HL-60 (cell line): ENCODE data around the gene CMIP.
A peak's percentile ranks its signal among the peaks of the same experiment; 100 is the strongest.

Source experiments
- DNase-seq, 2 experiments: peaks; one replicate each; pipeline ENCODE4 v3.0.0-alpha.2; 2010 to 2020; ENCODE audit warnings: low read depth in 1 of 2, low spot score in 1 of 2
- H3K27ac ChIP-seq: fragments of 250-450 bp; sonication (Bioruptor Pico); replicated peaks from 2 replicates; pipeline ENCODE4 v1.5.1; 2020; ENCODE audit warnings: mild to moderate bottlenecking, moderate library complexity
- H3K27me3 ChIP-seq: fragments of 250-450 bp; sonication (Bioruptor Pico); 2 replicates; pipeline ENCODE4 v1.5.1; 2021; ENCODE audit warnings: mild to moderate bottlenecking, moderate library complexity; ENCODE audit not compliant: insufficient read depth, poor library complexity, severe bottlenecking
- H3K4me3 ChIP-seq: replicated peaks from 2 replicates; pipeline ENCODE4 v1.5.1; 2011; ENCODE audit warnings: mild to moderate bottlenecking, control low read depth, low read length; ENCODE audit not compliant: insufficient read depth
- GABPA ChIP-seq: IDR thresholded peaks from 2 replicates; pipeline ENCODE4 v1.6.1; 2012; ENCODE audit warnings: low read depth
- POLR2AphosphoS5 ChIP-seq: IDR thresholded peaks from 2 replicates; pipeline ENCODE4 v1.6.1; 2012; ENCODE audit warnings: low read depth
- SPI1 ChIP-seq: IDR thresholded peaks from 2 replicates; pipeline ENCODE4 v1.6.1; 2012; ENCODE audit warnings: low read depth, mild to moderate bottlenecking, borderline replicate concordance
- TF ChIP-seq, protein P1 (sequence below): IDR thresholded peaks from 2 replicates; pipeline ENCODE4 v1.6.1; 2012; ENCODE audit warnings: low read depth; ENCODE audit not compliant: insufficient replicate concordance
- TF ChIP-seq, protein P2 (sequence below): IDR thresholded peaks from one replicate; pipeline ENCODE4 v1.5.1; 2011; ENCODE audit warnings: low read length, control low read depth, inconsistent platforms; ENCODE audit not compliant: insufficient read depth

Gene CMIP

DNA sequence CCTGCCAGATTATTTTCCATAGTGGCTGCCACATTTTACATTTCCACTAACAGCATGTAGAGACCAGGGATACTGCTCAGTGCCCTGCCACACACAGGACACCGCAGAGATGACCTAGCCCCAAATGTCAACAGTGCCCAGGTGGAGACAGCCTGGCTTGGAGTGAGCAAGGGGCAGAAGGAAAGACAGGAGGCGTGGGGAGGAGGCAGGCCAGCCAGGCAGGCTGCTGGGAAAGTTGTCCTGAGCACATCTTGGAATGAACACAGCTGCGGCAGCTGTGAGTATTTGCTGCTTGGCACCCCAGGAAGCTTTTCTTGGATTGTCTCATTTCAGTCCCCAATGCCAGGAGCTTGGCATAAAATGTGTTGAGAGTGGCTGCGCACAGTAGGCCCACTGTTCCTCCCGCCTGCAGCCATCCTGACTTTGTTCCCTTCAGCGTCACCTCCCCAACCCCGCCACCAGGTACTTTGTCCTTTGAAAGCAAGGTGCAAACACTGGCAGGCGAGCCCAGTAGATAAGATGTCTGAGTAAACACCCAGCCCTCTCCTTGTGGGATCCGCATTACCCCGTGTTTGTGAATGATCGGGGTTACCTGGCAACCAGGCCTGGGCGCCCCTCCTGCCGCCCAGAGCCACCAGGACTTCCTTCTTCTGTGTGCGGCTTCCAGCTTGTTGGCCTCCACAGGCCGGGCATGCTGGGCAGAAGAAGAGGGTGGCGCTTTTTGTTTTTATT lies 114.0 kb downstream of the CMIP start:
- DNase-seq: peak in 1 of 2 experiments; percentile 62
- no peaks in the 10 kb centered on the region for H3K27me3 ChIP-seq
- TF ChIP-seq SPI1 (peak; percentile 53), GABPA (no peak)
- H3K4me3 ChIP-seq: no peak overlapping the region
- no peak overlapping the region for H3K27ac ChIP-seq

DNA sequence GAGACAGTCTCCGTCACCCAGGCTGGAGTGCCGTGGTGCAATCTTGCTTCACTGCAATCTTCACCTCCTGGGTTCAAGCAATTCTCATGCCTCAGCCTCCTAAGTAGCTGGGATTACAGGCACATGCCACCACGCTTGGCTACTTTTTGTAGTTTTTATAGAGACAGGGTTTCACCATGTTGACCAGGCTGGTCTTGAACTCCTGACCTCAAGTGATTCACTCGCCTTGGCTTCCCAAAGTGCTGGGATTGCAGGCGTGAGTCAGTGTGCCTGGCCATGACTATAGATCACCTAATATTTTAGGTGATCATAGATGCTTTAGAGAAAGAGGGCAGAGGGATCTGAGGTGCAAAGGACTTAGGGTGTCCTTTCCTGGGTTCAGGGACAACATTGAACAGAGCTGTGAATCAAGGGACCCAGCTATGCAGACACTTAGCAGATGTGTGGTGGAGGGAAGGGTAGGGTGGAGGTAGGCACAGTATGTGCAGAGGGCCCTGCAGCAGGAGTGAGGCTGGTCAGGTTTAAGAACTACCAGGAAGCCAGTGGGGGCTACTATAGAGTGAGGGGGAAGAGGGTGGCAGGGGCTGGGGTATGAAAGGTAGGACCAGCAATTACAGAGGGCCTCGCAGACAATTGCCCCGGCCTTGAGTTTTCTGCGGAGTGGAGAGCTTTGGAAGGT lies 116.5 kb downstream of the CMIP start:
- H3K27ac ChIP-seq: no peak overlapping the region
- DNase-seq: no peak
- TF ChIP-seq, protein P1, sequence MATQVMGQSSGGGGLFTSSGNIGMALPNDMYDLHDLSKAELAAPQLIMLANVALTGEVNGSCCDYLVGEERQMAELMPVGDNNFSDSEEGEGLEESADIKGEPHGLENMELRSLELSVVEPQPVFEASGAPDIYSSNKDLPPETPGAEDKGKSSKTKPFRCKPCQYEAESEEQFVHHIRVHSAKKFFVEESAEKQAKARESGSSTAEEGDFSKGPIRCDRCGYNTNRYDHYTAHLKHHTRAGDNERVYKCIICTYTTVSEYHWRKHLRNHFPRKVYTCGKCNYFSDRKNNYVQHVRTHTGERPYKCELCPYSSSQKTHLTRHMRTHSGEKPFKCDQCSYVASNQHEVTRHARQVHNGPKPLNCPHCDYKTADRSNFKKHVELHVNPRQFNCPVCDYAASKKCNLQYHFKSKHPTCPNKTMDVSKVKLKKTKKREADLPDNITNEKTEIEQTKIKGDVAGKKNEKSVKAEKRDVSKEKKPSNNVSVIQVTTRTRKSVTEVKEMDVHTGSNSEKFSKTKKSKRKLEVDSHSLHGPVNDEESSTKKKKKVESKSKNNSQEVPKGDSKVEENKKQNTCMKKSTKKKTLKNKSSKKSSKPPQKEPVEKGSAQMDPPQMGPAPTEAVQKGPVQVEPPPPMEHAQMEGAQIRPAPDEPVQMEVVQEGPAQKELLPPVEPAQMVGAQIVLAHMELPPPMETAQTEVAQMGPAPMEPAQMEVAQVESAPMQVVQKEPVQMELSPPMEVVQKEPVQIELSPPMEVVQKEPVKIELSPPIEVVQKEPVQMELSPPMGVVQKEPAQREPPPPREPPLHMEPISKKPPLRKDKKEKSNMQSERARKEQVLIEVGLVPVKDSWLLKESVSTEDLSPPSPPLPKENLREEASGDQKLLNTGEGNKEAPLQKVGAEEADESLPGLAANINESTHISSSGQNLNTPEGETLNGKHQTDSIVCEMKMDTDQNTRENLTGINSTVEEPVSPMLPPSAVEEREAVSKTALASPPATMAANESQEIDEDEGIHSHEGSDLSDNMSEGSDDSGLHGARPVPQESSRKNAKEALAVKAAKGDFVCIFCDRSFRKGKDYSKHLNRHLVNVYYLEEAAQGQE: no peak
- TF ChIP-seq GABPA (no peak), SPI1 (no peak), POLR2AphosphoS5 (no peak)
- TF ChIP-seq, protein P2, sequence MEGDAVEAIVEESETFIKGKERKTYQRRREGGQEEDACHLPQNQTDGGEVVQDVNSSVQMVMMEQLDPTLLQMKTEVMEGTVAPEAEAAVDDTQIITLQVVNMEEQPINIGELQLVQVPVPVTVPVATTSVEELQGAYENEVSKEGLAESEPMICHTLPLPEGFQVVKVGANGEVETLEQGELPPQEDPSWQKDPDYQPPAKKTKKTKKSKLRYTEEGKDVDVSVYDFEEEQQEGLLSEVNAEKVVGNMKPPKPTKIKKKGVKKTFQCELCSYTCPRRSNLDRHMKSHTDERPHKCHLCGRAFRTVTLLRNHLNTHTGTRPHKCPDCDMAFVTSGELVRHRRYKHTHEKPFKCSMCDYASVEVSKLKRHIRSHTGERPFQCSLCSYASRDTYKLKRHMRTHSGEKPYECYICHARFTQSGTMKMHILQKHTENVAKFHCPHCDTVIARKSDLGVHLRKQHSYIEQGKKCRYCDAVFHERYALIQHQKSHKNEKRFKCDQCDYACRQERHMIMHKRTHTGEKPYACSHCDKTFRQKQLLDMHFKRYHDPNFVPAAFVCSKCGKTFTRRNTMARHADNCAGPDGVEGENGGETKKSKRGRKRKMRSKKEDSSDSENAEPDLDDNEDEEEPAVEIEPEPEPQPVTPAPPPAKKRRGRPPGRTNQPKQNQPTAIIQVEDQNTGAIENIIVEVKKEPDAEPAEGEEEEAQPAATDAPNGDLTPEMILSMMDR: no peak

DNA sequence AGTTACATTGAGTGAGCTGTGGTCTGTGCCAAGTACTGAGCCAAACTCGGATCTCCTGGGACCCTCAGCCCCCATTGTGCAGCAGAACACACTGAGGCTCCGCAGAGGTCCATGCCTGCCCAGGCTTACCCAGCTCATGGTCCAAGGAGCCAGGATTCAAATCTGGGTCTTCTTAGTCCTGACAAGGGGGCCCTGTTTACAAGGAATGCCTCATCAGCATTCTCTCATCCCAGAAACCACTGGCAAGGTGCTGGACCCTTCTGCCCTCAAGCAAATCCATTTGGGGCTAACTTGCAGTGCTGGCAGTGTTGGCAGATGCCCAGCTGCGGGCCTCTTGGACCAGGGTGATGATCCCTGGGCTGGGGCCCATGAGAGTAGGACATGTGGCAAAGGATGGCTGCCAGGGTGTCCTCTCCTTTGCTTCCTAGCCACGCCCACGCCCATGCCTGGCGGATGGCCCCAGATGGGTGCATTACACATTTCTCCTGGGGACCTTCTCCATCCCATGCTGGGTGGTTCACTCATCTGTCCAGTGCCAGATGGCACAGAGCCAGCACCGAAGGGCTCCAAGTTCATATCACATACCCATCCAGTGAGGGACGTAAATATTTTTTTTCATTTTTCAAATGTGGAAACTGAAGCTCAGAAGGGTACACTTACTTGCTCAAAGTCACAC lies 117.7 kb downstream of the CMIP start:
- DNase-seq: no peak
- Histone ChIP-seq H3K4me3 (no peak overlapping the region), H3K27me3 (no peaks in the 10 kb centered on the region), H3K27ac (no peak overlapping the region)
- TF ChIP-seq GABPA: no peak
- TF ChIP-seq, protein P1: no peak
- no peak for TF ChIP-seq SPI1
- TF ChIP-seq, protein P2: no peak
- TF ChIP-seq POLR2AphosphoS5: no peak

More for the DNA sequence above, 116.5 kb downstream of the CMIP start:
- no peak overlapping the region for H3K4me3 ChIP-seq
- H3K27me3 ChIP-seq: no peaks in the 10 kb centered on the region

DNA sequence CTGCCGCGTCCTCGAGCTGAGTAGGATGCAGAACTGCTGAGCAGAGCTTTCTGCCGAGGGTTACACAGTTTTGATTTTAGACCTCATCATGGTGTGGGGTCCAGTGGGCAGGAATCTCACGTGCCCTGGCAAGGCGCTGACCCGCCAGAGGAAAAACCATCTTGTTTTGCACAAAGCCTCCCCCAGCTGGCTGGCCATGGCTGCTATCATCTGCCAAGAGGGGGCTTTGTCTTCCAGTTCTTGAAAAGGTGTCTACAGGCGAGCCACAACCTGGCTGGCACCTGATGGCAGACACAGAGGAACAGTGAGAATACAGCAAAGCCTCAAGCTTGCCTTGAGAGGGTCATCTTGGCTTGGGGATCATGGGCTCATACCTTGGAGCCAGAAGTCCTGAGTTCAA lies 118.3 kb downstream of the CMIP start:
- TF ChIP-seq, protein P1: no peak
- no peak for TF ChIP-seq GABPA
- TF ChIP-seq, protein P2: no peak
- TF ChIP-seq POLR2AphosphoS5: no peak
- no peak for TF ChIP-seq SPI1
- no peak overlapping the region for H3K27ac ChIP-seq
- no peak overlapping the region for H3K4me3 ChIP-seq
- H3K27me3 ChIP-seq: no peaks in the 10 kb centered on the region
- no peak for DNase-seq
